WTC11 (cell line): ENCODE results near the gene DCAF15.

Source experiments
- CREB1 ChIP-seq: sonication (generic); formaldehyde crosslinking; IDR thresholded peaks from 2 replicates; pipeline ENCODE4 v1.8.0; 2023; ENCODE audit warnings: mild to moderate bottlenecking, missing genetic modification reagents
- ESRRA ChIP-seq: sonication (generic); formaldehyde crosslinking; IDR thresholded peaks from 2 replicates; pipeline ENCODE4 v1.8.1; 2022; ENCODE audit warnings: mild to moderate bottlenecking, missing genetic modification reagents, borderline replicate concordance
- NR2C2 ChIP-seq: sonication (generic); formaldehyde crosslinking; IDR thresholded peaks from 2 replicates; pipeline ENCODE4 v1.8.0; 2022; ENCODE audit warnings: mild to moderate bottlenecking, missing genetic modification reagents
- SOX15 ChIP-seq: fragments of 250-450 bp; sonication (Bioruptor Pico); IDR thresholded peaks from 2 replicates; pipeline ENCODE4 v1.9.0; 2021; ENCODE audit warnings: mild to moderate bottlenecking
- TF ChIP-seq, protein P1 (sequence below): fragments of 200-600 bp; IDR thresholded peaks from 2 replicates; pipeline ENCODE4 v1.8.0; 2022; ENCODE audit warnings: antibody characterized with exemption
- TF ChIP-seq, protein P2 (sequence below): sonication (generic); formaldehyde crosslinking; IDR thresholded peaks from 2 replicates; pipeline ENCODE4 v1.8.1; 2023; ENCODE audit warnings: mild to moderate bottlenecking, missing genetic modification reagents
- TF ChIP-seq, protein P3 (sequence below): sonication (generic); formaldehyde crosslinking; IDR thresholded peaks from 2 replicates; pipeline ENCODE4 v1.8.1; 2023; ENCODE audit warnings: mild to moderate bottlenecking, missing genetic modification reagents, moderate library complexity

DNA sequence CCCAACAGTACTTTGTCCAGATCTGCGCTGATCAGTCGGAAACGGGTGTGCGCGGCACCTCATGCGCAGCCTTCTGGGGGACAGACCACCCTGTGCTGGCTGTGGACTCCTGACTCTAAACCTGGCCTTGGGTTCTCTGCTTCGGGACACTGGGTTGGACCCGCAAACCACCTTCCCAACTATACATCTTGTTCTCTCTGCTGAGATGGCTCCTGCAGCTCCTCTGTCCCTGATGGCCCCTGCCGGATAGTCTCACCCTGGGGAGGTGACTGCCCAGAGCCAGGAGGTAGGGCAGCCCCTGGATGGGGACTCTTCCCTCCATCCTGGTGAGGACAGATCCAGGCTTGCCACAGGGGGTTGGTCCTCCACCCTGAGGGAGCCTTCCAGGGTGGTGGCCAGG, 30.5 kb downstream of the DCAF15 start:
- TF ChIP-seq SOX15 (no peak), ESRRA (CRISPR knock-in tag) (no peak), NR2C2 (CRISPR knock-in tag) (no peak), CREB1 (CRISPR knock-in tag) (no peak)
- TF ChIP-seq, protein P1, sequence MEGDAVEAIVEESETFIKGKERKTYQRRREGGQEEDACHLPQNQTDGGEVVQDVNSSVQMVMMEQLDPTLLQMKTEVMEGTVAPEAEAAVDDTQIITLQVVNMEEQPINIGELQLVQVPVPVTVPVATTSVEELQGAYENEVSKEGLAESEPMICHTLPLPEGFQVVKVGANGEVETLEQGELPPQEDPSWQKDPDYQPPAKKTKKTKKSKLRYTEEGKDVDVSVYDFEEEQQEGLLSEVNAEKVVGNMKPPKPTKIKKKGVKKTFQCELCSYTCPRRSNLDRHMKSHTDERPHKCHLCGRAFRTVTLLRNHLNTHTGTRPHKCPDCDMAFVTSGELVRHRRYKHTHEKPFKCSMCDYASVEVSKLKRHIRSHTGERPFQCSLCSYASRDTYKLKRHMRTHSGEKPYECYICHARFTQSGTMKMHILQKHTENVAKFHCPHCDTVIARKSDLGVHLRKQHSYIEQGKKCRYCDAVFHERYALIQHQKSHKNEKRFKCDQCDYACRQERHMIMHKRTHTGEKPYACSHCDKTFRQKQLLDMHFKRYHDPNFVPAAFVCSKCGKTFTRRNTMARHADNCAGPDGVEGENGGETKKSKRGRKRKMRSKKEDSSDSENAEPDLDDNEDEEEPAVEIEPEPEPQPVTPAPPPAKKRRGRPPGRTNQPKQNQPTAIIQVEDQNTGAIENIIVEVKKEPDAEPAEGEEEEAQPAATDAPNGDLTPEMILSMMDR: no peak
- TF ChIP-seq, protein P2, sequence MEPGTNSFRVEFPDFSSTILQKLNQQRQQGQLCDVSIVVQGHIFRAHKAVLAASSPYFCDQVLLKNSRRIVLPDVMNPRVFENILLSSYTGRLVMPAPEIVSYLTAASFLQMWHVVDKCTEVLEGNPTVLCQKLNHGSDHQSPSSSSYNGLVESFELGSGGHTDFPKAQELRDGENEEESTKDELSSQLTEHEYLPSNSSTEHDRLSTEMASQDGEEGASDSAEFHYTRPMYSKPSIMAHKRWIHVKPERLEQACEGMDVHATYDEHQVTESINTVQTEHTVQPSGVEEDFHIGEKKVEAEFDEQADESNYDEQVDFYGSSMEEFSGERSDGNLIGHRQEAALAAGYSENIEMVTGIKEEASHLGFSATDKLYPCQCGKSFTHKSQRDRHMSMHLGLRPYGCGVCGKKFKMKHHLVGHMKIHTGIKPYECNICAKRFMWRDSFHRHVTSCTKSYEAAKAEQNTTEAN: no peak
- TF ChIP-seq, protein P3, sequence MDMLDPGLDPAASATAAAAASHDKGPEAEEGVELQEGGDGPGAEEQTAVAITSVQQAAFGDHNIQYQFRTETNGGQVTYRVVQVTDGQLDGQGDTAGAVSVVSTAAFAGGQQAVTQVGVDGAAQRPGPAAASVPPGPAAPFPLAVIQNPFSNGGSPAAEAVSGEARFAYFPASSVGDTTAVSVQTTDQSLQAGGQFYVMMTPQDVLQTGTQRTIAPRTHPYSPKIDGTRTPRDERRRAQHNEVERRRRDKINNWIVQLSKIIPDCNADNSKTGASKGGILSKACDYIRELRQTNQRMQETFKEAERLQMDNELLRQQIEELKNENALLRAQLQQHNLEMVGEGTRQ (CRISPR knock-in tag): no peak
